ENCODE measurements around the gene TBCA. TPM values are rescaled to one million over a fixed set of nuclear protein-coding genes. Genes with fewer than 3 reads are reported as not detected.
A peak's percentile ranks its signal among the peaks of the same experiment; 100 is the strongest.

The TBCA gene
- polyA plus RNA-seq, 1 of the 3 experiments (the other 2 are of a cell fraction), result 199 TPM

GRCh38 chr5:77806213-77806843 is 30.2 kb upstream of the TBCA start:
- Histone ChIP-seq H3K9ac (no peak overlapping the region), H3K9me2 (no peaks in the 10 kb centered on the region), H3K27me3 (ENCODE audit: insufficient read depth) (no peaks in the 10 kb centered on the region), H3K4me3 (ENCODE audit: low read depth in 2 of 2, low read length in 1 of 2) (no peak overlapping the region), H4K20me1 (ENCODE audit: insufficient read depth) (no peaks in the 10 kb centered on the region), H3K79me2 (ENCODE audit: insufficient read depth) (no peaks in the 10 kb centered on the region), H3K4me2 (peak overlapping the region; percentile 25; the same call in 1 of the 2 replicates), H3K36me3 (replicated peaks in 1 of 2; ENCODE audit: control insufficient read depth in 1 of 2, insufficient read depth in 2 of 2, low read length in 1 of 2) (no peaks in the 10 kb centered on the region), H3K4me1 (ENCODE audit: control insufficient read depth in 1 of 2, insufficient read depth in 2 of 2, low read depth in 1 of 2, low read length in 1 of 2) (no peaks in the 10 kb centered on the region), H3F3A (replicated peaks; ENCODE audit: insufficient read depth) (no peaks in the 10 kb centered on the region), H3K9me3 (no peaks in the 10 kb centered on the region), H2AFZ (ENCODE audit: low read depth) (no peak overlapping the region), H3K27ac (ENCODE audit: low read depth in 2 of 2, low read length in 1 of 2) (no peak overlapping the region)
- POLR2A ChIA-PET, result no interaction called here
- 44% methylated on average over 1 of the region's 1 CpG for WGBS (ENCODE audit: low lambda C conversion rate)
- no peak for DNase-seq
- CTCF ChIA-PET, result interaction anchor here (1.4 kb wide), 1 partner anchor 12 kb away, joined by 5 read pairs; no protein-coding TSS in a partner anchor
- TF ChIP-seq MXI1 (IDR thresholded peaks at IDR 0.05; ENCODE audit: low read depth, low read length) (no peak), SMC3 (IDR thresholded peaks at IDR 0.05; ENCODE audit: low read depth, low read length) (no peak), PBX3 (IDR thresholded peaks at IDR 0.05) (no peak), NRF1 (IDR thresholded peaks at IDR 0.05; ENCODE audit: low read depth, low read length) (no peak), USF1 (IDR thresholded peaks at IDR 0.05; ENCODE audit: borderline replicate concordance, low read depth) (no peak), GATA2 (CRISPR knock-in tag; IDR thresholded peaks at IDR 0.05) (no peak), RCOR1 (IDR thresholded peaks at IDR 0.05; ENCODE audit: low read length) (no peak), RAD21 (IDR thresholded peaks at IDR 0.05; ENCODE audit: low read length) (no peak), ELF1 (IDR thresholded peaks at IDR 0.05) (no peak), CHD2 (IDR thresholded peaks at IDR 0.05; ENCODE audit: low read length, partially characterized antibody) (no peak), GABPA (IDR thresholded peaks at IDR 0.05; ENCODE audit: low read depth) (no peak), MAX (IDR thresholded peaks at IDR 0.05; ENCODE audit: low read depth) (no peak), RXRA (IDR thresholded peaks at IDR 0.05; ENCODE audit: borderline replicate concordance, low read depth) (no peak), ZBTB33 (IDR thresholded peaks at IDR 0.05; ENCODE audit: borderline replicate concordance, low read depth) (no peak), JUND (IDR thresholded peaks at IDR 0.05) (no peak), EZH2phosphoT487 (IDR thresholded peaks at IDR 0.05; ENCODE audit: borderline replicate concordance, low read depth) (no peak), EP300 (IDR thresholded peaks at IDR 0.05; ENCODE audit: borderline replicate concordance in 1 of 2, low read depth in 1 of 2, low read length in 1 of 2) (no peak)
- TF ChIP-seq, protein P1, sequence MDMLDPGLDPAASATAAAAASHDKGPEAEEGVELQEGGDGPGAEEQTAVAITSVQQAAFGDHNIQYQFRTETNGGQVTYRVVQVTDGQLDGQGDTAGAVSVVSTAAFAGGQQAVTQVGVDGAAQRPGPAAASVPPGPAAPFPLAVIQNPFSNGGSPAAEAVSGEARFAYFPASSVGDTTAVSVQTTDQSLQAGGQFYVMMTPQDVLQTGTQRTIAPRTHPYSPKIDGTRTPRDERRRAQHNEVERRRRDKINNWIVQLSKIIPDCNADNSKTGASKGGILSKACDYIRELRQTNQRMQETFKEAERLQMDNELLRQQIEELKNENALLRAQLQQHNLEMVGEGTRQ (IDR thresholded peaks at IDR 0.05; ENCODE audit: borderline replicate concordance, low read depth, low read length), result no peak
- TF ChIP-seq, protein P2, sequence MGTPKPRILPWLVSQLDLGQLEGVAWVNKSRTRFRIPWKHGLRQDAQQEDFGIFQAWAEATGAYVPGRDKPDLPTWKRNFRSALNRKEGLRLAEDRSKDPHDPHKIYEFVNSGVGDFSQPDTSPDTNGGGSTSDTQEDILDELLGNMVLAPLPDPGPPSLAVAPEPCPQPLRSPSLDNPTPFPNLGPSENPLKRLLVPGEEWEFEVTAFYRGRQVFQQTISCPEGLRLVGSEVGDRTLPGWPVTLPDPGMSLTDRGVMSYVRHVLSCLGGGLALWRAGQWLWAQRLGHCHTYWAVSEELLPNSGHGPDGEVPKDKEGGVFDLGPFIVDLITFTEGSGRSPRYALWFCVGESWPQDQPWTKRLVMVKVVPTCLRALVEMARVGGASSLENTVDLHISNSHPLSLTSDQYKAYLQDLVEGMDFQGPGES (IDR thresholded peaks at IDR 0.05; ENCODE audit: low read depth, low read length), result no peak
